Neural cell (in vitro differentiated cells): ENCODE measurements around the gene MGAT5. TPM values are rescaled to one million over a fixed set of nuclear protein-coding genes. Genes with fewer than 3 reads are reported as not detected.

Experiments used
- H2AFZ ChIP-seq: fragments of 200-600, 300-800 bp; sonication (generic), shearing (Covaris generic); 2 replicates; pipeline ENCODE4 v1.6.0; 2014; ENCODE audit warnings: low read depth, mild to moderate bottlenecking, antibody characterized with exemption, low read length, moderate library complexity
- H3F3A ChIP-seq: fragments of 200-600 bp; shearing (Covaris generic); 2 replicates; pipeline ENCODE4 v1.6.1; 2016; ENCODE audit warnings: mild to moderate bottlenecking, moderate library complexity, mixed read lengths, antibody characterized with exemption, low read length; ENCODE audit not compliant: insufficient read depth, poor library complexity, severe bottlenecking
- H3K27ac ChIP-seq: fragments of 200-600, 300-800 bp; sonication (generic), shearing (Covaris generic); 2 replicates; pipeline ENCODE4 v1.5.1; 2014; ENCODE audit warnings: mild to moderate bottlenecking, low read length, moderate library complexity
- H3K27me3 ChIP-seq: fragments of 300-800, 200-600 bp; sonication (generic), shearing (Covaris generic); 2 replicates; pipeline ENCODE4 v1.6.0; 2014; ENCODE audit warnings: mild to moderate bottlenecking, low read depth, low read length, moderate library complexity; ENCODE audit not compliant: insufficient read depth
- H3K36me3 ChIP-seq: fragments of 300-800, 200-600 bp; sonication (generic), shearing (Covaris generic); 2 replicates; pipeline ENCODE4 v1.5.1; 2014; ENCODE audit warnings: mild to moderate bottlenecking, antibody characterized with exemption, low read length, moderate library complexity; ENCODE audit not compliant: insufficient read depth
- H3K4me2 ChIP-seq: fragments of 300-800, 200-600 bp; sonication (generic), shearing (Covaris generic); 2 replicates; pipeline ENCODE4 v1.6.0; 2014; ENCODE audit warnings: mild to moderate bottlenecking, low read length
- H3K4me3 ChIP-seq: fragments of 300-800, 200-600 bp; sonication (generic), shearing (Covaris generic); 2 replicates; pipeline ENCODE4 v1.5.1; 2014; ENCODE audit warnings: mild to moderate bottlenecking, low read length, moderate library complexity
- H3K79me2 ChIP-seq: fragments of 200-600 bp; shearing (Covaris generic); replicated peaks from 2 replicates; pipeline ENCODE4 v1.6.0; 2014; ENCODE audit warnings: mild to moderate bottlenecking, low read length, moderate library complexity; ENCODE audit not compliant: insufficient read depth
- H3K9ac ChIP-seq: fragments of 300-800, 200-600 bp; sonication (generic), shearing (Covaris generic); 2 replicates; pipeline ENCODE4 v1.6.1; 2016; ENCODE audit warnings: mild to moderate bottlenecking, low read length, mixed read lengths
- H3K9me2 ChIP-seq: fragments of 200-600 bp; shearing (Covaris generic); 2 replicates; pipeline ENCODE4 v1.6.1; 2016; ENCODE audit warnings: mild to moderate bottlenecking, low read length, mixed read lengths; ENCODE audit not compliant: insufficient read depth
- H3K9me3 ChIP-seq: fragments of 200-600, 300-800 bp; sonication (generic), shearing (Covaris generic); 2 replicates; pipeline ENCODE4 v1.6.1; 2016; ENCODE audit warnings: mild to moderate bottlenecking, mixed run types, low read length, moderate library complexity, mixed read lengths
- H4K20me1 ChIP-seq: fragments of 200-600 bp; shearing (Covaris generic); 2 replicates; pipeline ENCODE4 v1.6.1; 2016; ENCODE audit warnings: mild to moderate bottlenecking, mixed run types; ENCODE audit not compliant: insufficient read depth
- CTCF ChIP-seq: fragments of 450-650 bp; IDR thresholded peaks from 2 replicates; pipeline ENCODE4 v1.5.1; 2014; ENCODE audit warnings: antibody characterized with exemption, mild to moderate bottlenecking, moderate library complexity; ENCODE audit not compliant: poor library complexity, severe bottlenecking
- EP300 ChIP-seq: fragments of 450-650 bp; conservative IDR thresholded peaks from 2 replicates; pipeline ENCODE4 v1.6.1; 2014; ENCODE audit warnings: antibody characterized with exemption, mild to moderate bottlenecking, moderate library complexity; ENCODE audit not compliant: poor library complexity, severe bottlenecking
- EZH2 ChIP-seq: fragments of 200-600, 300-800 bp; shearing (Covaris generic), sonication (generic); IDR thresholded peaks from 2 replicates; pipeline ENCODE4 v1.6.1; 2014; ENCODE audit warnings: antibody characterized with exemption, low read length, borderline replicate concordance, mild to moderate bottlenecking; ENCODE audit not compliant: insufficient read depth, poor library complexity, severe bottlenecking
- MXI1 ChIP-seq: fragments of 450-650 bp; conservative IDR thresholded peaks from 2 replicates; pipeline ENCODE4 v1.6.1; 2014; ENCODE audit warnings: antibody characterized with exemption, mild to moderate bottlenecking; ENCODE audit not compliant: poor library complexity, severe bottlenecking
- POLR2AphosphoS5 ChIP-seq: IDR thresholded peaks from 2 replicates; pipeline ENCODE4 v1.6.1; 2012
- RAD21 ChIP-seq: fragments of 450-650 bp; conservative IDR thresholded peaks from 2 replicates; pipeline ENCODE4 v1.6.1; 2014; ENCODE audit warnings: antibody characterized with exemption, mild to moderate bottlenecking, moderate library complexity
- REST ChIP-seq: IDR thresholded peaks from 2 replicates; pipeline ENCODE4 v1.6.1; 2012; ENCODE audit warnings: borderline replicate concordance
- SMC3 ChIP-seq: fragments of 450-650 bp; conservative IDR thresholded peaks from 2 replicates; pipeline ENCODE4 v1.6.1; 2014; ENCODE audit warnings: antibody characterized with exemption, mild to moderate bottlenecking, moderate library complexity; ENCODE audit not compliant: poor library complexity
- TAF1 ChIP-seq: IDR thresholded peaks from 2 replicates; pipeline ENCODE4 v1.6.1; 2012; ENCODE audit warnings: low read depth
- polyA plus RNA-seq: library from polyadenylated mRNA; depleted of rRNA; stranded (reverse); fragments of >200 nt; gene quantifications from 2 replicates; pipeline ENCODE4 v1.2.3, GENCODE V29; 2014

MGAT5 gene
- polyA plus RNA-seq, 1 donor from 2014 or later, result 40.9 TPM

DNA sequence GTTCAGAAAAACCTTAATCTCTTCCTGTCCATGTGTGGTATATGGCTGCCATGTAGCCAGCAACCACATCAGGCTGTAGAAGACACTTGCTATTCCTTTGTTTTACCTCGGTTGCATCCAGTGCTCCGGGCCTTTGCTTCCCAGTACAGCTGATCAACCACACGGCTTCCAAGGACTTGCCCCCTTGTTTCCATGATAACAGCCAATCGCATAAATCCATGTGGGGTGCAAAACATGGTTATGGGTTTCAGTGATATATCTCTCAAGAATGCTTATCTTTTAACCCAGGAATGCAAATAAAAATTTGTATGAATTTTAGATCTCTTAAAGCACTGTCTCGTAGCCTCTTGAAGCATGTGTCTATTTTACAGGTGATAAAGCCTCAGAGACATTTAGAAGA lies 118.3 kb downstream of the MGAT5 start:
- TF ChIP-seq REST (no peak), RAD21 (no peak), EZH2 (no peak), POLR2AphosphoS5 (no peak), MXI1 (no peak), TAF1 (no peak), EP300 (no peak), SMC3 (no peak), CTCF (no peak)
- Histone ChIP-seq H3K36me3 (no peaks in the 10 kb centered on the region), H3K9ac (no peak overlapping the region), H3K9me2 (no peaks in the 10 kb centered on the region), H3K79me2 (no peaks in the 10 kb centered on the region), H3F3A (no peaks in the 10 kb centered on the region), H3K27ac (no peak overlapping the region), H2AFZ (no peak overlapping the region), H3K4me3 (no peak overlapping the region), H3K9me3 (no peaks in the 10 kb centered on the region), H3K27me3 (no peaks in the 10 kb centered on the region), H4K20me1 (no peaks in the 10 kb centered on the region), H3K4me2 (no peak overlapping the region)

DNA sequence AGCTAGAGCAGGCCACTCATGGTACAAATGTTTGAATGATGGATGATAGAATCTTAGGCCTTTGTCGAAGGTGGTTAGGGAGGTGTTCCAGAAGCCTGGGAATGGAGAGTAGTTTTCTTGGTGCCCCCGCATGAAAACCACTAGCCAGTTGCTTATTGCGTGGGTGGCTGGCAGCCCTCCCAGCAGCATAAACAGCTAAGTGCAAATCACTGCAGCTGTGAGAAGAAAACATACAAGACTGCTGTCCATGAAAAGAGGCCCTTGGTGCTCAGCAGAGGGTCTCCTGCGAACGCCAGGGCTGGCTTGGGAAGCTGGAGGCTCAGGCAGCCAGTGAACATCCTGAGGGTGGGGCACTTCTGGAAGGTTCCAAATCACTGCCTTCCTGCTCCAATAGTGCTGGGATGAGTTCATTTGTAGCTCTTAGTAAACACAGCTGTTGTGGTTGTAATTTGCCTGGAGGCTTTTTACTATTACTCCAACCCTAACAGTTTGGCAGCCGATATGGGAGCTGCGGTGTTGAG lies 118.8 kb downstream of the MGAT5 start:
- Histone ChIP-seq H3F3A (no peaks in the 10 kb centered on the region), H3K4me3 (no peak overlapping the region), H3K27ac (no peak overlapping the region), H3K27me3 (no peaks in the 10 kb centered on the region), H2AFZ (no peak overlapping the region), H4K20me1 (no peaks in the 10 kb centered on the region), H3K4me2 (no peak overlapping the region), H3K9me3 (no peaks in the 10 kb centered on the region), H3K9me2 (no peaks in the 10 kb centered on the region), H3K9ac (no peak overlapping the region), H3K79me2 (no peaks in the 10 kb centered on the region), H3K36me3 (no peaks in the 10 kb centered on the region)
- TF ChIP-seq RAD21 (no peak), MXI1 (no peak), CTCF (no peak), EZH2 (no peak), EP300 (no peak), REST (no peak), TAF1 (no peak), POLR2AphosphoS5 (no peak), SMC3 (no peak)
